ENCODE measurements around the gene VIM.

Gene VIM

GRCh38 chr10:17209881-17210280 lies 18.2 kb upstream of the VIM start:
- DNase-seq (ENCODE audit: low spot score), result no peak

- no peak for DNase-seq (ENCODE audit: low spot score)
Measured at GRCh38 chr10:17210361-17210760, 17.7 kb upstream of the VIM start.

GRCh38 chr10:17212802-17213221 lies 15.2 kb upstream of the VIM start:
- no peak for DNase-seq (ENCODE audit: low spot score)

GRCh38 chr10:17213646-17214349 lies 14.2 kb upstream of the VIM start:
- no peak for DNase-seq (ENCODE audit: low spot score)

GRCh38 chr10:17214526-17214925 lies 13.5 kb upstream of the VIM start:
- no peak for DNase-seq (ENCODE audit: low spot score)

- no peak for DNase-seq (ENCODE audit: low spot score)
Measured at GRCh38 chr10:17214971-17215781, 12.9 kb upstream of the VIM start.

GRCh38 chr10:17215782-17216122 lies 12.3 kb upstream of the VIM start:
- DNase-seq (ENCODE audit: low spot score), result no peak

- DNase-seq (ENCODE audit: low spot score), result no peak
Measured at GRCh38 chr10:17216217-17216900, 11.7 kb upstream of the VIM start.

- no peak for DNase-seq (ENCODE audit: low spot score)
Measured at GRCh38 chr10:17216901-17217395, 11.1 kb upstream of the VIM start.

- DNase-seq (ENCODE audit: low spot score), result no peak
Measured at GRCh38 chr10:17217631-17218232, 10.3 kb upstream of the VIM start.

GRCh38 chr10:17219024-17219423 lies 9.0 kb upstream of the VIM start:
- DNase-seq (ENCODE audit: low spot score), result no peak

- DNase-seq (ENCODE audit: low spot score), result no peak
Measured at GRCh38 chr10:17220652-17221100, 7.4 kb upstream of the VIM start.

GRCh38 chr10:17222329-17222728 lies 5.7 kb upstream of the VIM start:
- no peak for DNase-seq (ENCODE audit: low spot score)

- no peak for DNase-seq (ENCODE audit: low spot score)
Measured at GRCh38 chr10:17225808-17226207, 2.2 kb upstream of the VIM start.

GRCh38 chr10:17226891-17227303 lies 1.1 kb upstream of the VIM start:
- DNase-seq (ENCODE audit: low spot score), result no peak

GRCh38 chr10:17227367-17228090 lies 512 bp upstream of the VIM start:
- no peak for DNase-seq (ENCODE audit: low spot score)

GRCh38 chr10:17229016-17229716 lies 1.1 kb downstream of the VIM start:
- peak; percentile 59 for DNase-seq (ENCODE audit: low spot score)

GRCh38 chr10:17229717-17229966 lies 1.6 kb downstream of the VIM start:
- no peak for DNase-seq (ENCODE audit: low spot score)

GRCh38 chr10:17229967-17230682 lies 2.1 kb downstream of the VIM start:
- peak; percentile 40 for DNase-seq (ENCODE audit: low spot score)

- no peak for DNase-seq (ENCODE audit: low spot score)
Measured at GRCh38 chr10:17231788-17232187, 3.7 kb downstream of the VIM start.

All from Ammon's horn (tissue), 1 donor.